ENCODE results near the gene NPAS3. TPM values are rescaled to one million over a fixed set of nuclear protein-coding genes. Genes with fewer than 3 reads are reported as not detected.

NPAS3 gene
- total RNA-seq, 1 experiment from 2014 or later: not detected

DNA sequence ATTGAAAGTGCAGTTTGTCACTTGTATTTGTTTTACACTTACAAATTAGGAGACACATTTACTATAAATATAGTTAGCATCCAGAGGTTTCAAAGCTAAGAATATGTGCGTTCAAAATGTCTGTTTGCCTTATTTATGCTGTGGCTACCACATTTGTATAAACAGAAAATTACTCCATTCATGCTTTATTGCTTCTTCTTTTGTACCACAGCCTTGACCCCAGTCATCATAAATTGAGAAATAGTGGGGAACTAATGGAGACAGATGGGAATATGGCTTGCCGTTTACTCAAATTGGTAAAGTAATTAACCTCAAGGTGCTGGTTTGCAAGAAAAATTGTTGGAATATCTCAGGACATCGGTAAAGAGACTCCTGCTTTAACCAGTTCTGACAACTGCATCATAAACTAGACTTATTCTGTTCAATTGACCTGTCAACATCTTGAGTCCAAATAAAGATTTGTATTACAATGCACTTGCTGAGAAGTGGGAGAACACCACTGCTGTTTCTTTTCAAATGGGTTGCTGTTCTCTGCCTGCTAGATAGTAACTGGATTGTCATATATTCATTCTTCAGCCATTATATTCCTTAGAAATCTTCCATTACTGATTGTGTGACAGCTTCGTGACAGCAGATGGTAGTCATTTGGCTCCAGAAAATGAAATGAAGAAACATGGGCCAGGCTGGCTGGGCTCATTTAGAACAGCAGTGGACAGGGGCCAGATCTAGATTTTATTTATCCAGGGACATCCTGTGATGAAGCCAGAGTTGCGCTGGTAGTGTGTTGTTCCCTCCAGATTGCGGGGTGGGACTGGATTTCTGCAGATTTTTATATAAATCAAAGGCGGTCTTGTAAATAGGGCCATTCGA is 657.8 kb downstream of the NPAS3 start:
- Histone ChIP-seq H3K4me1 (replicated peaks; ENCODE audit: insufficient read depth) (no peaks in the 10 kb centered on the region), H3K27me3 (ENCODE audit: insufficient read depth, low read depth) (no peaks in the 10 kb centered on the region), H3K9me3 (ENCODE audit: insufficient read depth, low read depth) (no peaks in the 10 kb centered on the region), H3K9me2 (ENCODE audit: insufficient read depth) (no peaks in the 10 kb centered on the region), H4K20me1 (ENCODE audit: insufficient read depth) (no peaks in the 10 kb centered on the region), H3K27ac (no peak overlapping the region), H3K4me2 (no peak overlapping the region), H3F3A (ENCODE audit: insufficient read depth, low read depth) (no peaks in the 10 kb centered on the region), H3K79me2 (ENCODE audit: low read depth) (no peaks in the 10 kb centered on the region), H3K4me3 (no peak overlapping the region), H3K36me3 (ENCODE audit: low read depth) (no peaks in the 10 kb centered on the region), H2AFZ (no peak overlapping the region)
- TF ChIP-seq EZH2 (IDR thresholded peaks at IDR 0.05; ENCODE audit: low read depth): no peak
- TF ChIP-seq, protein P1, sequence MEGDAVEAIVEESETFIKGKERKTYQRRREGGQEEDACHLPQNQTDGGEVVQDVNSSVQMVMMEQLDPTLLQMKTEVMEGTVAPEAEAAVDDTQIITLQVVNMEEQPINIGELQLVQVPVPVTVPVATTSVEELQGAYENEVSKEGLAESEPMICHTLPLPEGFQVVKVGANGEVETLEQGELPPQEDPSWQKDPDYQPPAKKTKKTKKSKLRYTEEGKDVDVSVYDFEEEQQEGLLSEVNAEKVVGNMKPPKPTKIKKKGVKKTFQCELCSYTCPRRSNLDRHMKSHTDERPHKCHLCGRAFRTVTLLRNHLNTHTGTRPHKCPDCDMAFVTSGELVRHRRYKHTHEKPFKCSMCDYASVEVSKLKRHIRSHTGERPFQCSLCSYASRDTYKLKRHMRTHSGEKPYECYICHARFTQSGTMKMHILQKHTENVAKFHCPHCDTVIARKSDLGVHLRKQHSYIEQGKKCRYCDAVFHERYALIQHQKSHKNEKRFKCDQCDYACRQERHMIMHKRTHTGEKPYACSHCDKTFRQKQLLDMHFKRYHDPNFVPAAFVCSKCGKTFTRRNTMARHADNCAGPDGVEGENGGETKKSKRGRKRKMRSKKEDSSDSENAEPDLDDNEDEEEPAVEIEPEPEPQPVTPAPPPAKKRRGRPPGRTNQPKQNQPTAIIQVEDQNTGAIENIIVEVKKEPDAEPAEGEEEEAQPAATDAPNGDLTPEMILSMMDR (conservative IDR thresholded peaks at IDR 0.05): no peak
- DNase-seq: no peak
- CTCF ChIA-PET: no interaction called here
- no TSS peak for BruUV-seq (replicated peaks)
- intact Hi-C loops (cut with micrococcal nuclease; ENCODE audit: unreplicated experiment): no loop called here
- POLR2A ChIA-PET (ENCODE audit: unreplicated experiment): no interaction called here

DNA sequence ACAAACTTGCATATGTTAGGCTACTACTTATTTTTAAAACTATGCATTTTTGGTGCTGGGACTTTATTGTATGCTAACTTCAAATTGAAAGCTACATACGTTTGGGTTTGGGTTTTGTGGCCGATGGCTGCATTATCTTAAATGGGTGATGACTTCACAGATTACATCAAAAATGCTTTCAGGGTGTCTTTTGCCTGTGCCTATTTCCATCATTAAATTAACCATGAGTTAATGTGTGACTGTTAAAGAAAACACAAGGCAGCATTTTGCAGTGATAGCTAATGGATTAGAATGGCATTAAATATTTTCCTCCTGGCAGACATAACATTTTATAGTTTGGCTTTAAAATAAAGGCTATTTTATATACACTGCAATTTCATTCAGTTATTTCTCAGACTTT is 659.9 kb downstream of the NPAS3 start:
- Histone ChIP-seq H3K4me3 (no peak overlapping the region), H3K9me3 (ENCODE audit: insufficient read depth, low read depth) (no peaks in the 10 kb centered on the region), H2AFZ (no peak overlapping the region), H3F3A (ENCODE audit: insufficient read depth, low read depth) (no peaks in the 10 kb centered on the region), H3K4me2 (no peak overlapping the region), H3K9me2 (ENCODE audit: insufficient read depth) (no peaks in the 10 kb centered on the region), H3K27me3 (ENCODE audit: insufficient read depth, low read depth) (no peaks in the 10 kb centered on the region), H3K36me3 (ENCODE audit: low read depth) (no peaks in the 10 kb centered on the region), H3K79me2 (ENCODE audit: low read depth) (no peaks in the 10 kb centered on the region), H3K4me1 (replicated peaks; ENCODE audit: insufficient read depth) (no peaks in the 10 kb centered on the region), H4K20me1 (ENCODE audit: insufficient read depth) (no peaks in the 10 kb centered on the region), H3K27ac (no peak overlapping the region)
- no peak for DNase-seq
- intact Hi-C loops (cut with micrococcal nuclease; ENCODE audit: unreplicated experiment): no loop called here
- no TSS peak for BruUV-seq (replicated peaks)
- ChIA-PET POLR2A (ENCODE audit: unreplicated experiment) (no interaction called here), CTCF (no interaction called here)
- no peak for TF ChIP-seq EZH2 (IDR thresholded peaks at IDR 0.05; ENCODE audit: low read depth)
- TF ChIP-seq, protein P1 (conservative IDR thresholded peaks at IDR 0.05): no peak

DNA sequence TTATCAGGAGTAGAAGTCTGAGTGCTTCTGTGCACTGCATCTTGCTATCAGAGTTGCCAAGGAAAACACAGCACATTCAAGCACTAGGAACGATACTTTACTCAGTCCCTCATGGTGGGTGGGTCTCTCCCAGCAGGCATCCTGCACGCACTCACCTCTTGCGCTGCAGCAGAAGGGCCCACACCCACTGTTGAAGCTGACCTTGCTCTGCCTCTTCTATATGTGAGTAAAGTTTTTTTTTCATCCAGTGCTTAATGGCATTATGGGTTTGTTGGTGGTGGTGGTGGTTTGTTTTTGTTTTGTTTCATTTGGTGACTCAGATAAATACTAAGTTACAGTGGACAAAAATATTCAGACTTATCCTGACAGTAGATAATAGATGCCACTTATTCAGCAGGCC is 663.7 kb downstream of the NPAS3 start:
- H3K4me3 ChIP-seq: no peak overlapping the region
- no peaks in the 10 kb centered on the region for H3K27me3 ChIP-seq (ENCODE audit: insufficient read depth, low read depth)
- ChIA-PET CTCF (no interaction called here), POLR2A (ENCODE audit: unreplicated experiment) (no interaction called here)
- intact Hi-C loops (cut with micrococcal nuclease; ENCODE audit: unreplicated experiment): no loop called here
- TF ChIP-seq, protein P1 (conservative IDR thresholded peaks at IDR 0.05): no peak
- TF ChIP-seq EZH2 (IDR thresholded peaks at IDR 0.05; ENCODE audit: low read depth): no peak
- H2AFZ ChIP-seq: no peak overlapping the region
- H3K4me2 ChIP-seq: no peak overlapping the region
- H3F3A ChIP-seq (ENCODE audit: insufficient read depth, low read depth): no peaks in the 10 kb centered on the region
- no peaks in the 10 kb centered on the region for H4K20me1 ChIP-seq (ENCODE audit: insufficient read depth)
- no peaks in the 10 kb centered on the region for H3K9me2 ChIP-seq (ENCODE audit: insufficient read depth)
- H3K36me3 ChIP-seq (ENCODE audit: low read depth): no peaks in the 10 kb centered on the region
- no peak for DNase-seq
- no peak overlapping the region for H3K27ac ChIP-seq
- H3K4me1 ChIP-seq (replicated peaks; ENCODE audit: insufficient read depth): no peaks in the 10 kb centered on the region
- no peaks in the 10 kb centered on the region for H3K9me3 ChIP-seq (ENCODE audit: insufficient read depth, low read depth)
- BruUV-seq (replicated peaks): no TSS peak
- H3K79me2 ChIP-seq (ENCODE audit: low read depth): no peaks in the 10 kb centered on the region
